HG02852 (cell line): ENCODE results near the gene DONSON.

ENCODE experiments used
- ATAC-seq: cut with Tn5 transposase; IDR thresholded peaks from one replicate; pipeline ENCODE4 v1.9.1; 2021; ENCODE audit warnings: mild to moderate bottlenecking, moderate library complexity; ENCODE audit not compliant: unreplicated experiment

Gene DONSON

DNA sequence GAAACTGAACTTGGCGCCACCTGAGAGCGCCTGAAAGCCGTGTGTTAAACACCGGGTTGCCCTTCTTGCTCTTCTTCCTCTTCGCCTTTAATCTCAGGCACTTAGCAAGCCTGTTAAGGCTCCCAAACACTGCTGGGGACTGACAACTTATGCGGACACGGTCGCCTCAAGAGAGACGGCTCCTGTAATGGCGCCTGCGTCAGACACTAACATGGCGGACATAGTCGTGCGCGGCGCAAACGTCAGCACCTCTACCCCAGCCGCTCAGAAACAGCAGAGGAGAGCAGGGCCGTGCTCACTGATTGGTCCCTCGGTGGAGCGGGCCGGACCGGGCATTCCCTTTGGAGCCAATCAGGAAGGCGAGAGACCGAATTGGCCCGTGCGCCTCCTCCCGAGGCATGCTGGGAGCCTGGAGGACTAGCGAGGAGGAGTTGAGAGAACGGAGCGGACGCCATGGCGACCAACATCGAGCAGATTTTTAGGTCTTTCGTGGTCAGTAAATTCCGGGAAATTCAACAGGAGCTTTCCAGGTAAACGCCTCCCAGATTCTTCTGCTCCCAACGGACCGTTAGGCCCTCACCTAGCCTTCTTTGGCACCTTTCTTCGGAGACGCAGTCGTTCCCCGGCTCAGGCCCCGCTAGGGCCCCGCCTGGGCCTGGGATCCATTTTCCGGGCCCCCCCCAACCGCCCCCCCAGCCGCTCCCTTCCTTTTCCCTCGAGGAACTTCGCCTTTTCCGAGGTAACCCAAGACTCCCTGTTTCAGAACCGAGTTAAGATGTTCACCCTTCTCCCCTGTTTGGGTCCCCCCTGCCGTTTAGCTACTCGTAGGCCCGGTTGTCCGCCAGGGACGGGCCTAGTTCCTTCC is 45.6 kb downstream of the DONSON start, which contains the start of gene SON:
Gene SON (plus strand): TSS at position 399 of the 865 bp plus-strand sequence. CDS start 55 bp downstream, at position 454.
- ATAC-seq: peak; percentile 95

DNA sequence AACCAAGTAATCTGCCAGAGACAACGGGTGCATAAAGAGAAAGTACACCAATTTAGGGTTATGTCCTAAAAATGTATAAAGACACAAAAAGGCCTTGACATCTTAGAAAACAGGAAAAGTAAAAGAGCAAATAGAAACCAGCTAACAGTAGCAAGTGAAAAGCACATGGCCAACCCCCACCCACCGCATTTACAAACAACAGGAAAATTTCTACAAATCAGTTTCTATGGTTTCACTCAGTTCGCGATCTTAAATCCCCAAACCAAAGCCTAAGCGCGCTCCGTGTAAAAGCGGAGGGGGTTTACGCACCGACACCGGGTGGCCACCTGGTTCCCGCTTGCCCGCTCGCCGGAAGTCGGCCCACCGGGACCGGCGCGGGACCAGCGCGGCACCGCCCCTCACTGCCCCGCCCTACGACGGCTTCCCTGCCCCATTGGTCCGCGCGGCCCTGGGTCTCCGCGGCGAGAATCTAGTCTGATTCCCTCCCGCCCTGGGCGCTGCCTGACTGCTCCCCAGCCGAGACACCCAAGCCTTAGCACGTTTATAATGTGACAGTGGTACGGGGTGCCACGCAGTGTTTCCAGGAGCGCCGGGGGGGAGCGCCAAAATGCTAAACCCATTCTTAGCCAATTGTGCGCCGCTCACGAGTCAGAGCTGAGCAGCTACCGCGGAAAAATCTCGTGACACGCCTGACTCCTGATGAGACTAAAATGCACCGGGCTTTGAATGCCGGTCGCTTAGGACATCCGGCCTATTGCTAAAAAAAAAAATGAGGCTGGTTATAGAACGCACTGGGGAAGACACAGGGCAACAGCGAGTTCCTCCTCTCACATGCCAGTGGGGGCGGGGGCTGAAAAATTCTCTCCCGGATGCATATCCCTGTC is 46.5 kb downstream of the DONSON start, which contains the start of gene GART:
Gene GART (minus strand): TSS at position 362 of the 884 bp plus-strand sequence. CDS start 2,802 bp downstream, outside the sequence.
- peak; percentile 47 for ATAC-seq

DNA sequence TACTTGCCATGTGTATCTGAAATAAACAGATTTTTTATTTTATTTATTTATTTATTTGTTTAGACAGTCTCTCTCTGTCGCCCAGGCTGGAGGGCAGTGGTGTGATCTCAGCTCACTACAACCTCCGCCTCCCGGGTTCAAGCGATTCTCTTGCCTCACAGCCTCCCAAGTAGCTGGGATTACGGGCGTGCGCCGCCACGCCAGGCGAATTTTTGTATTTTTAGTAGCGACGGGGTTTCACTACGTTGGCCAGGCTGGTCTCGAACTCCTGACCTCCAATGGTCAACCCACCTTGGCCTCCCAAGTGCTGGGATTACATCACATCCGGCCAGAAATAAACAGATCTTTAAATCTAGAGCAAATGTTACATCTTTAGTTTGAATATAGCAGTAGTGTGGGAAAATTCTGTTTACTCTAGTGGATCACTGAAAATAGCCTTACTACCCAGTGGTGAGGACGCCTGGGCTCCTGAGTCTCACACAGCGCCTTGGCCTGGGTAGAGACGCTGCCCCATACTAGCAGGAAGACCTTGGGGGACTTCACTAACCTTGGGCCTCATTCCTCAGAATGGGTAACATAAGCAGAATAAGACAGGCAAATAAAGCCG is 47.3 kb downstream of the DONSON start:
- ATAC-seq: no peak

DNA sequence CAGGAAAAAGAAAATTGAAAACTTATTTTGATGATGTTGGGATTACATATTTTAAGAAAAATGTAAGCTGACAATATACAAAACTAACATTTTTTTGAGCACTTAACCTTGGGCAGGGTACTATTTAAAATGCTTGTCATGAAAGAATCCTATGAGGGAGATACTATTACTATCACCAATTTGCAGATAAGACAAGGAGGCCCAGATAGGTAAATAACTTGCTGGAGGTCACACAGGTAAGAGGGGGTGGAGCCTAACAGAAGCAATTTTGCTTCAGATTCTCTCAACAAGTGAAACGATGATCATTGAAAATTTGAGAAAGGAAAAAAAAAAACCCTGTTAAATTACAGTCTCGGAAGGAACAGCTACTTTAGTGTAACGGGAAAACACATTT is 47.8 kb downstream of the DONSON start:
- no peak for ATAC-seq

DNA sequence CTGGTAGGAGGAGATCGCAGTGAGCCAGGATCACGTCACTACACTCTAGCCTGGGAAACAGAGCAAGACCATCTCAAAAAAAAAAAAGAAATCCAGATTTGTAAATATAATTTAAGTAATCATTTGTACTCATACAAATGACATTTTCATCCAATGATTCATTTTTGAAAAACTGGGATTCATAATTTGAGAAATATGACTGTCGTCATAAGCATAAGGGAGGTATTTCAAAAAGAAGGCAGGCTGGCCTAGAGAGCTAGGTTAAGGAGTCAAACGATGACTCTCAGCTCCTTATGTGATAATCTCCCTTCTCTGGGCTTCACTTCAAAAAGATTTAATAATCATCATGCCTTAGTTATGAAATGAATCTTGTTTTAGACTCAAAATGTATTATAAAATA is 48.9 kb downstream of the DONSON start:
- no peak for ATAC-seq

DNA sequence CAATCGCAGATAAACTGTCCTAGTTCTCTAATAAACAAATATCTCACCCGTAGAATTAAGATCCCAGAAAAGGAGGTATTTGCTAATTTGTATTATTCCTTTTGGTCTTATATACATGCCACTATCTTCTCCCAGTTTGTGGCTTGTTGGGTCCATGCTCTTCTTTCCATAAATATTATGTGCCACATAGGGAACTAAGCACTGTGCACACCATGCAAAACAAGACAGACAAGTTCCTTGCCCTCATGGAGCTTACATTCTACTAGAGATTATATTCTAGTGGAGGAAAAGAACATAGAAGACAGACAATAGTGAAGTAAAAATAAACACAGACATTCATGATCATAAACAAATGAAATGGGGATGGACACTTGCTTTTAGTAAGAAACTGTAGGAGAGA is 51.3 kb downstream of the DONSON start:
- ATAC-seq: no peak

DNA sequence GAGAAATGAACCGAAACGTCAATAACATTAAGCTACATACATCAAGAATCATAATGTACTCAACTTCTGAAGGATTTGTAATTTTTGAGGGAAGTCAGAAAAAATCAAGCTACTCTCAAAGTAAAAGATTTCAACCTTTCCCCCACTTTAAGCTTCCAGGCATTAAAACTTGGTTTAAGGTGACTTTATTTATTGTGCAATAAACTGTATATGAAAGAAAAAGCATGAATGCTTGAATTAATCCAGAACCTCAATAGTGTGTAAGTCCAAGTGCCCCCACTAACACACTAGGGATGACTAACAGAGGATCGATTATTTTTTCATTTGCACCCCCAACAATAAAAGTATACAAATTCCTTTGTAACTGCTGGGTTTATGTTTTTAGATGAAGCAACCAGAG is 57.5 kb downstream of the DONSON start:
- no peak for ATAC-seq
